HG03175 (cell line): Measurements from ENCODE around the gene DGKB.

Source experiments
- ATAC-seq: cut with Tn5 transposase; IDR thresholded peaks from one replicate; pipeline ENCODE4 v1.9.1; 2021; ENCODE audit warnings: mild to moderate bottlenecking, moderate library complexity; ENCODE audit not compliant: unreplicated experiment

DGKB gene

DNA sequence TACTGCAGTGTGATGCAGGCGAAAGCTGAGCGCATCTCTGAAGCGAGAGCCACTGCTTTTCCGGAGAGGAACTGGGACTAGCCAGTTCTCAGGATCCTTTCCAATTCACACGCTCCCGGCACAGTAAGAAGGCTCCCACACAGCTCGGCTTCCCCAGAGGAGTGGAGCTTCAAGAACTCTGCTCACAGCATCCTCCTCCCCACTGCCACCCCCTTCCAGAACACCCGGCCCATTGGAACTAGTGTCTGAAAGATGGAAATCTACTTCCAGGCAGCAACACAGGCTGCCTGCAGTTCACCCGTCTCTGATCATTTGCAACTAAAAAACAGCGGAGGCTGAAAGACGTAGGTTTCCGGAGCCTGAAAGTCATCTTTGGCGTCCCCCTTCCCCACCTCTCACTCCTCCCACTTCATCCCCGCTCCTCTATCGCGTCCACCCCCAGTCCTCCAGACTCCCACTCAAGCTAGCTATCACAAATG, at the start of gene DGKB:
Gene DGKB, minus strand, starts transcription at position 163 of the 479 bp plus-strand sequence.
- ATAC-seq, result no peak

GRCh38 chr7:14950013-14950412, 47.5 kb upstream of the DGKB start:
- no peak for ATAC-seq

DNA sequence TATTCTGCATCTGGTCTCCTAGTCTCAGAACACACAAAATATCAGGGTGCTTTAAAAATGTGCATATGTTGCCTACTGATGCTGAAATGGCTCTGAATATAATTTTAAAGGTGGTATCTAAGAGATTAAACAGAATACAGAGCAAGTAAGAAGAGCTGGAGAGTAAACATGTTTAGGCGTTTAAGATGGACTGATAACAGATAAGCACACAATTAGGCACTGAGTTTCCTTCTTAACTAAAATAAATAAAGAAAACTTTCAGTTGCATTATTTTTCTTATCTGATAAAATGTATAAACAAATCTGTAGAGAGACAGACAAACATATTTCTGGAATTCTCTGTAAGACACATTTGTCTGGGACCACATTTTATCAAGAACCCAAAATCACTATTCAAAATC, 35.6 kb upstream of the DGKB start:
- ATAC-seq, result no peak

DNA sequence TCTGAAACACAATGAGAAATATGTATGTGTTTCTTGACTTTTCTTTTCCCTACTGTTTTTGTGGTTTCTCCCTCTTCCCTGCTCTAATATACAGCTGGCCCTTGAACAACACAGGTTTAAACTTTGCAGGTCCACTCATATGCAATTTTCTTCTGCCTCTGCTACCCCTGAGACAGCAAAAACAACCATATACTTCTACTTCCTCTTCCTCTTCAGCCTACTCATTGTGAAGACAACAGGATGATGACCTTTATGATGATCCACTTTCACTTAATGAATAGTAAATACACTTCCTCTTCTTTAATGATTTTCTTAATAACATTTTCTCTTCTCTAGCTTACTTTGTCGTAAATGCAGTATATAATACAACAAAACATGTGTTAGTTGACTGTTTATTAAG, 35.0 kb upstream of the DGKB start:
- no peak for ATAC-seq

GRCh38 chr7:14936554-14936953, 34.0 kb upstream of the DGKB start:
- no peak for ATAC-seq

GRCh38 chr7:14934839-14935238, 32.3 kb upstream of the DGKB start:
- no peak for ATAC-seq

- no peak for ATAC-seq
Observed at GRCh38 chr7:14931511-14932215, 29.1 kb upstream of the DGKB start.

DNA sequence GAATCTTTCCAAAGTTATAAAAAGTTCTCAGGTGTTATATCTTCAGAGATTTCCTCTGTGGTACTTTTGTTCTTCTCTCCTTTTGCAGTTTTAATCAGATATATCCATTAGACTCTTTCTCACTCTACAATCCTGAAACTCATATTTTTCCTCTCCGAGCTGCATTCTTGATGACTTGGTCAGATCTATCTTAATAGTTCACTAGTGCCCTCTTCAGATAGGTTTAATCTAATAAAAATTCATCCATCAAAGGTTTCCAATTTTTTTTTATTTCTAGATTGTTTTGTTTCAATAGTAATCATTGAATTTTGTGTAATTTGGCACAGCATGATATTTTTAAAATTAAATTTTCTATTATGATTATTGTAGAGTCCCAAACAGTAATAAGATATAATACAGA, 21.8 kb upstream of the DGKB start:
- ATAC-seq, result no peak

- no peak for ATAC-seq
Observed at GRCh38 chr7:14911077-14911476, 8.5 kb upstream of the DGKB start.

- ATAC-seq, result no peak
Observed at GRCh38 chr7:14908697-14909096, 6.1 kb upstream of the DGKB start.

DNA sequence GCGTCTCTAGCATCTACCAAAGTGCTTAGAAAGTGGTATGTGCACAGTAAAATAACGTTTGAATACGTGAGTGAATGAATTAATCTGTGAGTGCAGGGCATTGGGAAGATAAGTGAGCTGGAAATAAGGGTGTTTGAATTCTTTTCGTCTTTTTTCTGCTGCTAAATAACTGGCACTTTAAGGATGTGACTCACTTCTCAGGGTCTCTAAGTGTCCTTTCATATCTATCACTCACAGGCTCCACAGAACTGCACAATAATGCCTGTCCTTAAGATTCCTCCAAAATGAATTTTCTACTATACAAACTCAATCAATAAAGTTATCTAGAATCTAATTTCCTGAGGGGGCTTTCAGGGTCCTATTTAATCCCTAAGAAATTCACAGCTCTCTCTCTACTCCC, 3.2 kb upstream of the DGKB start:
- ATAC-seq, result no peak

- no peak for ATAC-seq
Observed at GRCh38 chr7:14900051-14900450, 2.5 kb downstream of the DGKB start.

GRCh38 chr7:14899030-14899429, 3.5 kb downstream of the DGKB start:
- no peak for ATAC-seq

GRCh38 chr7:14896461-14896860, 6.1 kb downstream of the DGKB start:
- ATAC-seq, result no peak

GRCh38 chr7:14894826-14895225, 7.7 kb downstream of the DGKB start:
- no peak for ATAC-seq

DNA sequence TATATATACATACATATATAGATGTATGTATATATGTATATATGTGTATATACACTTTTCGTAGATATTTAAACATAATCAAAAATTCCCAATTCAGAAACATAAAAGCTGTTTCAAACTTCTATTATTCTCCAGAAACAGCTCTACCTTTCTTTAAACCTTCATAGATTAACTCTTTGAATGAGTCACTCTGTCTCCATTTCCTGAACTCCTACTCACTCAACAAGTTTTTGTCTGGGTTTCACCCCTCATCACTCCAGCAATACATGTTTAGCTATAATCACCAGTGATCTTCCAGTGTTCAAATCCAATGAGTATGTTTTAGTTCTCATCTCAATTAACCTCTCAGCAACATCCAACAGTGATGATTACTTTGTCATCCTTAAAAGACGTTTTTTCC, 9.6 kb downstream of the DGKB start:
- no peak for ATAC-seq

DNA sequence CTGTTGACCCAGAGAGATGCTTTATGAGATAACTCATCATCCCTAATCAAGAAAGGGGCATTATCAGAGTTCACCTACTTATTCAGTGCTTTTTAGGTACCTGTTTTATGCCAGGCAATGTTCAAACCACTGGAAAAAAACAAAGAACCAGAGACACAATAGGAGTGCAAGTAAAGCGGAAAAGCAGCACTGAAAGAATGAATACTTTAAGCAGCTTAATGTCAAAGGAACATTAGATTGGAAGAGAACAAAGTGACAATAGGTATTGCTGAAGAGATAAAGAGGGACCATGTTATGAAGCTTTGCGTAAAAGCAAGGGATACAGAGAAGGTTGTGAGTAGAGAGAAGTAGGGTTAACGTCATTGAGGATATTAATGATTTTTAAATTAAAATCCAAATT, 11.3 kb downstream of the DGKB start:
- ATAC-seq, result no peak

DNA sequence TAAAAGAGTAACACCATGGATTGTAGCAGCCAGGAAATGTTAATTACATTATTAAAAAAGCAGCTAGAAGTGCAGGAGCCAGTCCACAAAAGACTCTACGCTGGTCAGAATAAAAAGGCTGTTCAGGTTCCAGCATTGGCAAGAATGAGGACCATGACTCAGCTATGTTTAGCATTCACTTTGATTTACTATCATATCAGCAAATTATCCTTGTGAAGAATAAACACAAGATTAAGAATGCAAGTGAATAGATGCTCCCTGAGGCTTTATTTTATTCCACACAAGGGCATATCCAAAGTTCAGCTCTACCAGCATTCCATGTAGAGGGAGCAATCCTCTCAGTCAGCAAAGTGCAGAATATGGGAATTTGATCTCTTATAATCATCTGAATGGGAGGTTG, 13.6 kb downstream of the DGKB start:
- no peak for ATAC-seq

DNA sequence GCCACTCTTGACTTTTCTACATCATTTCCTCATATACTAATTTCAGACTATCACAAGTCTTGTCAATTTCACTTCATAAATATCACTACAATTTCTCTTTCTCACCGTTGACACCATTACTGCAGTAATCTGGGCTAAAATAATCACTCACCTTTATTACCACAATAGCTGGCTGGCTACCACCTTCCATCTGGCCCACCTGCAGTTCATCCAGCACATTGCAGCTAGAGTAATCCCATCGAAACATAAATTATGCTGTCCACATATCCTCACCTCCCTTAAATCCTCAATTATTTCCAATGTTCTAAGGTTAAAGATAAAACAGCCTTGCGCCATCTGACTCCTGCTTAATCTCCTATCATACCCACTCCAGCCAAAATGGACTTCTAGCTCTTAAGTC, 16.0 kb downstream of the DGKB start:
- ATAC-seq, result no peak

DNA sequence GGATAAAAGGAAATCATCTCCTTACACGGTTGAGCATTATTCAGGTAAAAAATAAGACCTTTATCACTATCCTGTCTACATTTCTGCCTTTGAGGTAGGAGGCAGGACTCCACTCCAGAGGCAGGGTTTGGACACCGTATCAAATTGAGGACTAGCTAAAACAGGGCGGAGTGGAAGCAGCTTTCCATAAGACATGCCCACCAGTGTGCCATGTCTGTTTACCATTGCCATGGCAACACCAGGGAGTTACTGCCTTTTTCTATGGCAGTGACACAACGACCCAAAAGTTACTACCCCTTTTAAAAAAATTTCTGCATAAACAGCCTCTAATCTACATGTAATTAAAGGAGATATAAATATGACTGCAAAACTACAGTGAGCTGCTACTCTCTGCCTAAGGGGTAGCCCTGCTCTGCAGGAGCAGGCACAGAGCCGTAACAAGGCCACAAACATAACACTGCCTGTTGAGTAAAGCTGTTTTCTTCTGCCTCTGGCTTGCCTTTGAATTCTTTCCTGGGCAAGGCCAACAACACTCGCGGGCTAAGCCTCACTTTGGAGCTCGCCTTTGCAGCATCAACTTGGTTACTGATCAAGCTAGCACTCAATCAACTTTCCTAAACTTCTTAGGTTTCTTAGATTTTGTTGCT, 26.5 kb downstream of the DGKB start:
- ATAC-seq, result no peak

DNA sequence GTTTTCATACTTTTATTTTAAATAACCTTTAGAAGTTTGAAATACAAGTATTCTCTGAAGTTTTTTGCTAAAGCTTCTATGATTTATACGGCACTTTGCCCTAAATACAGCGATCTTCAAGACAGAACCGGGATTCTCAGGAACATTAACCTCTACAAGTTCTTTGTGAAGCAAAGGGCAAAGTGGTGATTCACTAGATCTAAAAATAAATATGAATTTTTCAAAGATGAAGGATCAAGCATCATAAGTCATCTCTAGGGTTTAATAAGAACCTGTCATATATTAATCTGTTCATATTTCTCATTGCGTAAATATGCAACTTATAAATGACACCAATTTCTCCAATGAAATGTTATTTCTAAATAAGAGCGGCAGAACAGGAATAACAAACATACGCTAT, 30.7 kb downstream of the DGKB start:
- no peak for ATAC-seq

DNA sequence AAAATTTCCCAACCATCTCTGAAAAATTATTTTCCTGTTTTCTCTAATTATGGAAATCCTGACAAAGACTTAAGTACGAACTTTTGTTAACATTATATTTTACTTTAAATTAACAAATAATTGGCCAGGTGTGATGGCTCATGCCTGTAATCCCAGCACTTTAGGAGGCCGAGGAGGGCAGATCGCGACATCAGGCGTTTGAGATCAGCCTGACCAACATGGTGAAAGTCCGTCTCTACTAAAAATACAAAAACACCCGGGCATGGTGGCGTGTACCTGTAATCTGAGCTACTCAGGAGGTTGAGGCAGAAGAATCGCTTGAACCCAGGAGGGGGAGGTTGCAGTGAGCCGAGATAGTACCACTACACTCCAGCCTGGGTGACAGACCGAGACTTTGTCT, 32.2 kb downstream of the DGKB start:
- ATAC-seq, result no peak

DNA sequence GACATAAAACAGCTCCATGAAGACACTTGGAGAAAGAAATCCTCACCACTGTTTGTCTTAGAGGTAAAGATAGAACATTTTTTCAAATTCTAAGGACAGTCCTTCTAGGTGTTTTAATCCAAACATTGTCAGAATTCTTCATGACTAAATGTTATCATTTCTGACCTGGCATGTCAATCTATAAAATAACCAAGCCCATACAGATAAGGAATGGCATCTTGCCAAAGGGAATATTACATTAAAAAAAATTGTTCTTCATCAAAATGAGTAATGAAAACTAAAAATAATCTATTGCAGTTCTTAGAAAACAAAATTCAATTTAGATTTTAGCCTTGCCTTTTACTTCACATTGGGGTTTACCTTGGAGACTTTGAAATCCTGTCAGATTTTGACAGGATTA, 33.6 kb downstream of the DGKB start:
- ATAC-seq, result no peak
